HepG2 (cell line): ENCODE data around the gene CDK17. TPM values are rescaled to one million over a fixed set of nuclear protein-coding genes. Genes with fewer than 3 reads are reported as not detected.
A peak's percentile ranks its signal among the peaks of the same experiment; 100 is the strongest.

Source experiments
- DBP ChIP-seq: sonication (generic); formaldehyde crosslinking; IDR thresholded peaks from 2 replicates; pipeline ENCODE4 v1.4.0; 2020; ENCODE audit warnings: missing genetic modification reagents; ENCODE audit errors: not compliant biosample characterization
- DNMT3B ChIP-seq: conservative IDR thresholded peaks from 2 replicates; pipeline ENCODE4 v1.6.1; 2016; ENCODE audit warnings: missing biosample characterization, control low read depth
- EP300 ChIP-seq, 3 experiments: sonication (generic) in 1 of 3; formaldehyde crosslinking in 1 of 3; IDR thresholded peaks; 2 replicates each; pipeline versions ENCODE4 v1.5.1 to v1.6.1; 2011 to 2020; ENCODE audit warnings: low read depth in 2 of 3, low read length in 2 of 3, borderline replicate concordance in 1 of 3, improper control_type of control experiment in 1 of 3, mild to moderate bottlenecking in 1 of 3, missing genetic modification reagents in 1 of 3, moderate library complexity in 1 of 3
- FOXP1 ChIP-seq, 2 experiments: fragments of 450-650 bp in 1 of 2; IDR thresholded peaks; 2 replicates each; pipeline ENCODE4 v1.6.1; 2017 to 2018; ENCODE audit warnings: antibody characterized with exemption in 1 of 2
- FOXP4 ChIP-seq: sonication (generic); formaldehyde crosslinking; IDR thresholded peaks from 2 replicates; pipeline ENCODE4 v1.4.0; 2020; ENCODE audit warnings: missing genetic modification reagents
- GATAD2A ChIP-seq: IDR thresholded peaks from 2 replicates; pipeline ENCODE4 v1.6.1; 2016
- HMG20A ChIP-seq: IDR thresholded peaks from 2 replicates; pipeline ENCODE4 v1.6.1; 2016; ENCODE audit warnings: borderline replicate concordance
- JUN ChIP-seq: sonication (generic); formaldehyde crosslinking; IDR thresholded peaks from 2 replicates; pipeline ENCODE4 v1.4.0; 2020; ENCODE audit warnings: mild to moderate bottlenecking, missing genetic modification reagents
- KLF16 ChIP-seq, 2 experiments: sonication (generic) in 1 of 2; formaldehyde crosslinking in 1 of 2; IDR thresholded peaks; 2 replicates each; pipeline versions ENCODE4 v1.6.1 to v1.8.0; 2016 to 2023; ENCODE audit warnings: missing genetic modification reagents in 2 of 2, missing compliant biosample characterization in 1 of 2
- MAFF ChIP-seq: IDR thresholded peaks from 2 replicates; pipeline ENCODE4 v1.6.1; 2011; ENCODE audit warnings: low read depth, low read length, improper control_type of control experiment
- PLSCR1 ChIP-seq: sonication (generic); formaldehyde crosslinking; IDR thresholded peaks from 2 replicates; pipeline ENCODE4 v1.5.0; 2020; ENCODE audit warnings: missing genetic modification reagents, mild to moderate bottlenecking, borderline replicate concordance
- PTBP1 ChIP-seq: fragments of 200-400 bp; formaldehyde crosslinking; IDR thresholded peaks from 2 replicates; pipeline ENCODE4 v1.6.1; 2018; ENCODE audit warnings: low read length, low read depth; ENCODE audit not compliant: poor library complexity, severe bottlenecking
- REL ChIP-seq: sonication (generic); formaldehyde crosslinking; conservative IDR thresholded peaks from 2 replicates; pipeline ENCODE4 v1.8.0; 2022; ENCODE audit warnings: mild to moderate bottlenecking, missing genetic modification reagents, moderate library complexity
- SALL2 ChIP-seq: sonication (generic); formaldehyde crosslinking; IDR thresholded peaks from 2 replicates; pipeline ENCODE4 v1.8.1; 2023; ENCODE audit warnings: mild to moderate bottlenecking, missing genetic modification reagents, inconsistent platforms
- SMARCC2 ChIP-seq: fragments of 450-650 bp; IDR thresholded peaks from 2 replicates; pipeline ENCODE4 v1.6.1; 2017; ENCODE audit warnings: antibody characterized with exemption, mild to moderate bottlenecking
- TBL1XR1 ChIP-seq: fragments of 150-350 bp; IDR thresholded peaks from 2 replicates; pipeline ENCODE4 v1.6.1; 2014; ENCODE audit warnings: borderline replicate concordance, low read length; ENCODE audit not compliant: partially characterized antibody
- YEATS4 ChIP-seq: sonication (generic); formaldehyde crosslinking; IDR thresholded peaks from 2 replicates; pipeline ENCODE4 v1.4.0; 2020; ENCODE audit warnings: missing genetic modification reagents, borderline replicate concordance
- ZNF205 ChIP-seq: IDR thresholded peaks from 2 replicates; pipeline ENCODE4 v1.6.1; 2018; ENCODE audit warnings: missing biosample characterization, missing genetic modification reagents
- ZNF557 ChIP-seq: sonication (generic); formaldehyde crosslinking; IDR thresholded peaks from 2 replicates; pipeline ENCODE4 v1.4.0; 2020; ENCODE audit warnings: missing genetic modification reagents
- ZNF563 ChIP-seq: sonication (generic); formaldehyde crosslinking; IDR thresholded peaks from 2 replicates; pipeline ENCODE4 v1.8.0; 2022; ENCODE audit warnings: mild to moderate bottlenecking, moderate library complexity, missing genetic modification reagents
- ZNF790 ChIP-seq: sonication (generic); formaldehyde crosslinking; IDR thresholded peaks from 2 replicates; pipeline ENCODE4 v1.8.0; 2022; ENCODE audit warnings: missing genetic modification reagents, mild to moderate bottlenecking, borderline replicate concordance
- polyA plus RNA-seq, 8 experiments: library from polyadenylated mRNA; depleted of rRNA in 3 of 8; stranded (reverse) in 7 of 8; unstranded in 1 of 8; fragments of >200 nt; fragmentation: Illumina TruSeq in 4 of 8; extraction: Trizol in 4 of 8; gene quantifications; 2 replicates each; pipeline versions ENCODE4 v1.2.1 to v1.2.3, GENCODE V29; 2011 to 2016; ENCODE audit warnings: low read depth in 4 of 8, missing spikeins in 1 of 8, mixed read lengths in 1 of 8; ENCODE audit not compliant: insufficient read depth in 1 of 8
- total RNA-seq, 5 experiments: library from RNA; depleted of rRNA; stranded (reverse); fragments of >200 nt; fragmentation: Illumina TruSeq; extraction: Trizol; gene quantifications; 2 replicates each; pipeline ENCODE4 v1.2.3, GENCODE V29; 2016; ENCODE audit warnings: low read depth in 1 of 5
- TF ChIP-seq, protein P1 (sequence below): sonication (generic); formaldehyde crosslinking; IDR thresholded peaks from 2 replicates; pipeline ENCODE4 v1.5.1; 2020; ENCODE audit warnings: mild to moderate bottlenecking, missing genetic modification reagents, borderline replicate concordance

The CDK17 gene
- total and polyA plus RNA-seq, 2 of the 13 experiments (the other 11 are each of a cell fraction or from before 2014, with no cell fraction given), result 9.9 to 22.3 TPM

- TF ChIP-seq, protein P1, sequence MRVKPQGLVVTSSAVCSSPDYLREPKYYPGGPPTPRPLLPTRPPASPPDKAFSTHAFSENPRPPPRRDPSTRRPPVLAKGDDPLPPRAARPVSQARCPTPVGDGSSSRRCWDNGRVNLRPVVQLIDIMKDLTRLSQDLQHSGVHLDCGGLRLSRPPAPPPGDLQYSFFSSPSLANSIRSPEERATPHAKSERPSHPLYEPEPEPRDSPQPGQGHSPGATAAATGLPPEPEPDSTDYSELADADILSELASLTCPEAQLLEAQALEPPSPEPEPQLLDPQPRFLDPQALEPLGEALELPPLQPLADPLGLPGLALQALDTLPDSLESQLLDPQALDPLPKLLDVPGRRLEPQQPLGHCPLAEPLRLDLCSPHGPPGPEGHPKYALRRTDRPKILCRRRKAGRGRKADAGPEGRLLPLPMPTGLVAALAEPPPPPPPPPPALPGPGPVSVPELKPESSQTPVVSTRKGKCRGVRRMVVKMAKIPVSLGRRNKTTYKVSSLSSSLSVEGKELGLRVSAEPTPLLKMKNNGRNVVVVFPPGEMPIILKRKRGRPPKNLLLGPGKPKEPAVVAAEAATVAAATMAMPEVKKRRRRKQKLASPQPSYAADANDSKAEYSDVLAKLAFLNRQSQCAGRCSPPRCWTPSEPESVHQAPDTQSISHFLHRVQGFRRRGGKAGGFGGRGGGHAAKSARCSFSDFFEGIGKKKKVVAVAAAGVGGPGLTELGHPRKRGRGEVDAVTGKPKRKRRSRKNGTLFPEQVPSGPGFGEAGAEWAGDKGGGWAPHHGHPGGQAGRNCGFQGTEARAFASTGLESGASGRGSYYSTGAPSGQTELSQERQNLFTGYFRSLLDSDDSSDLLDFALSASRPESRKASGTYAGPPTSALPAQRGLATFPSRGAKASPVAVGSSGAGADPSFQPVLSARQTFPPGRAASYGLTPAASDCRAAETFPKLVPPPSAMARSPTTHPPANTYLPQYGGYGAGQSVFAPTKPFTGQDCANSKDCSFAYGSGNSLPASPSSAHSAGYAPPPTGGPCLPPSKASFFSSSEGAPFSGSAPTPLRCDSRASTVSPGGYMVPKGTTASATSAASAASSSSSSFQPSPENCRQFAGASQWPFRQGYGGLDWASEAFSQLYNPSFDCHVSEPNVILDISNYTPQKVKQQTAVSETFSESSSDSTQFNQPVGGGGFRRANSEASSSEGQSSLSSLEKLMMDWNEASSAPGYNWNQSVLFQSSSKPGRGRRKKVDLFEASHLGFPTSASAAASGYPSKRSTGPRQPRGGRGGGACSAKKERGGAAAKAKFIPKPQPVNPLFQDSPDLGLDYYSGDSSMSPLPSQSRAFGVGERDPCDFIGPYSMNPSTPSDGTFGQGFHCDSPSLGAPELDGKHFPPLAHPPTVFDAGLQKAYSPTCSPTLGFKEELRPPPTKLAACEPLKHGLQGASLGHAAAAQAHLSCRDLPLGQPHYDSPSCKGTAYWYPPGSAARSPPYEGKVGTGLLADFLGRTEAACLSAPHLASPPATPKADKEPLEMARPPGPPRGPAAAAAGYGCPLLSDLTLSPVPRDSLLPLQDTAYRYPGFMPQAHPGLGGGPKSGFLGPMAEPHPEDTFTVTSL, result peak; percentile 16; the same call in 1 of the 2 replicates
- 0 out of 2 replicates have a peak, but pooled peaks have one; percentile 21 for TF ChIP-seq FOXP4 (CRISPR knock-in tag)
- no peak for TF ChIP-seq SALL2
- no peak for TF ChIP-seq JUN
- TF ChIP-seq DNMT3B, result no peak
- no peak for TF ChIP-seq YEATS4 (CRISPR knock-in tag)
- TF ChIP-seq GATAD2A (CRISPR knock-in tag), result peak; percentile 55; the same call in 1 of the 2 replicates
- TF ChIP-seq MAFF, result no peak
- TF ChIP-seq FOXP1 (IDR thresholded peaks at IDR 0.05), result no peak
- TF ChIP-seq FOXP1 (CRISPR knock-in tag; IDR thresholded peaks at IDR 0.05), result peak; percentile 54; the same call in 1 of the 2 replicates
- no peak for TF ChIP-seq ZNF790 (CRISPR knock-in tag)
- no peak for TF ChIP-seq PTBP1
- no peak for TF ChIP-seq REL (CRISPR knock-in tag)
- no peak for TF ChIP-seq ZNF563 (CRISPR knock-in tag)
- TF ChIP-seq HMG20A (CRISPR knock-in tag), result peak; percentile 50; the same call in 1 of the 2 replicates
- TF ChIP-seq SMARCC2, result no peak
- no peak for TF ChIP-seq KLF16 (CRISPR knock-in tag; IDR thresholded peaks at IDR 0.05)
- no peak for TF ChIP-seq ZNF205 (CRISPR knock-in tag)
- TF ChIP-seq PLSCR1 (CRISPR knock-in tag), result no peak
- TF ChIP-seq DBP (CRISPR knock-in tag), result no peak
- no peak for TF ChIP-seq ZNF557 (CRISPR knock-in tag)
- TF ChIP-seq EP300 (IDR thresholded peaks at IDR 0.05; ENCODE audit: low read depth in 2 of 2, low read length in 2 of 2), result peak in 1 of 2 experiments; percentile 57; a peak in 1 of 4 replicates
- no peak for TF ChIP-seq EP300 (CRISPR knock-in tag; IDR thresholded peaks at IDR 0.05; ENCODE audit: borderline replicate concordance)
- no peak for TF ChIP-seq TBL1XR1
Observed at GRCh38 chr12:96334502-96334901, 65.7 kb downstream of the CDK17 start (continued).
